ENCODE measurements around the gene TGM2. TPM values are rescaled to one million over a fixed set of nuclear protein-coding genes. Genes with fewer than 3 reads are reported as not detected.
A peak's percentile ranks its signal among the peaks of the same experiment; 100 is the strongest.

Gene TGM2
- total RNA-seq, 2 donors from 2014 or later, result 0.81 to 2.4 TPM

- peaks cover 0 to 4% of the 10 kb centered on the region in 2 donors for H3K27me3 Mint-ChIP-seq
- ATAC-seq (no peak), DNase-seq (ENCODE audit: low spot score) (no peak)
- peaks cover 0 to 3% of the 10 kb centered on the region in 2 donors for H3K4me1 Mint-ChIP-seq (ENCODE audit: low read depth in 2 of 2)
- H3K36me3 Mint-ChIP-seq, result no peaks in the 10 kb centered on the region
- H3K4me3 Mint-ChIP-seq, result no peak overlapping the region
- no peaks in the 10 kb centered on the region for H3K9me3 Mint-ChIP-seq
- no peak overlapping the region for H3K27ac Mint-ChIP-seq
Measured at GRCh38 chr20:38116409-38117165, 48.5 kb downstream of the TGM2 start.

GRCh38 chr20:38115896-38116295 lies 49.2 kb downstream of the TGM2 start:
- H3K27ac Mint-ChIP-seq, result no peak overlapping the region
- no peaks in the 10 kb centered on the region for H3K9me3 Mint-ChIP-seq
- no peaks in the 10 kb centered on the region for H3K36me3 Mint-ChIP-seq
- DNase-seq (ENCODE audit: low spot score), result no peak
- H3K27me3 Mint-ChIP-seq, result peaks cover 0 to 4% of the 10 kb centered on the region in 2 donors
- no peak for ATAC-seq
- peaks cover 0 to 3% of the 10 kb centered on the region in 2 donors for H3K4me1 Mint-ChIP-seq (ENCODE audit: low read depth in 2 of 2)
- no peak overlapping the region for H3K4me3 Mint-ChIP-seq

GRCh38 chr20:38115205-38115604 lies 49.9 kb downstream of the TGM2 start:
- no peak for ATAC-seq
- peaks cover 0 to 3% of the 10 kb centered on the region in 2 donors for H3K4me1 Mint-ChIP-seq (ENCODE audit: low read depth in 2 of 2)
- no peak overlapping the region for H3K4me3 Mint-ChIP-seq
- peaks cover 0 to 4% of the 10 kb centered on the region in 2 donors for H3K27me3 Mint-ChIP-seq
- H3K9me3 Mint-ChIP-seq, result no peaks in the 10 kb centered on the region
- DNase-seq (ENCODE audit: low spot score), result no peak
- H3K27ac Mint-ChIP-seq, result no peak overlapping the region
- no peaks in the 10 kb centered on the region for H3K36me3 Mint-ChIP-seq

- Mint-ChIP-seq H3K27ac (no peak overlapping the region), H3K4me3 (no peak overlapping the region), H3K9me3 (no peaks in the 10 kb centered on the region), H3K36me3 (no peaks in the 10 kb centered on the region), H3K27me3 (peaks cover 0 to 4% of the 10 kb centered on the region in 2 donors), H3K4me1 (ENCODE audit: low read depth in 2 of 2) (peaks cover 0 to 3% of the 10 kb centered on the region in 2 donors)
- ATAC-seq, result no peak
- DNase-seq (ENCODE audit: low spot score), result no peak
Measured at GRCh38 chr20:38114353-38114791, 50.7 kb downstream of the TGM2 start.

- ATAC-seq (peak in 1 of 2 donors; percentile 51), DNase-seq (ENCODE audit: low spot score) (no peak)
- H3K27me3 Mint-ChIP-seq, result peaks cover 0 to 4% of the 10 kb centered on the region in 2 donors
- peaks cover 0 to 3% of the 10 kb centered on the region in 2 donors for H3K4me1 Mint-ChIP-seq (ENCODE audit: low read depth in 2 of 2)
- no peak overlapping the region for H3K4me3 Mint-ChIP-seq
- no peaks in the 10 kb centered on the region for H3K36me3 Mint-ChIP-seq
- no peaks in the 10 kb centered on the region for H3K9me3 Mint-ChIP-seq
- peak overlapping the region in 1 of 2 donors; percentile 61 for H3K27ac Mint-ChIP-seq
Measured at GRCh38 chr20:38113401-38114325, 51.4 kb downstream of the TGM2 start.

- H3K4me3 Mint-ChIP-seq, result no peak overlapping the region
- no peaks in the 10 kb centered on the region for H3K36me3 Mint-ChIP-seq
- H3K4me1 Mint-ChIP-seq (ENCODE audit: low read depth in 2 of 2), result peaks cover 0 to 3% of the 10 kb centered on the region in 2 donors
- peaks cover 0 to 4% of the 10 kb centered on the region in 2 donors for H3K27me3 Mint-ChIP-seq
- no peak for DNase-seq (ENCODE audit: low spot score)
- H3K9me3 Mint-ChIP-seq, result no peaks in the 10 kb centered on the region
- no peak for ATAC-seq
- no peak overlapping the region for H3K27ac Mint-ChIP-seq
Measured at GRCh38 chr20:38112930-38113294, 52.2 kb downstream of the TGM2 start.

- H3K27ac Mint-ChIP-seq, result no peak overlapping the region
- no peak for DNase-seq (ENCODE audit: low spot score)
- no peak overlapping the region for H3K4me3 Mint-ChIP-seq
Measured at GRCh38 chr20:38112261-38112929, 52.7 kb downstream of the TGM2 start.

GRCh38 chr20:38111366-38112232 lies 53.5 kb downstream of the TGM2 start:
- DNase-seq (ENCODE audit: low spot score) (no peak), ATAC-seq (no peak)
- Mint-ChIP-seq H3K4me1 (ENCODE audit: low read depth in 2 of 2) (peaks cover 0 to 3% of the 10 kb centered on the region in 2 donors), H3K27me3 (no peaks in the 10 kb centered on the region), H3K9me3 (no peaks in the 10 kb centered on the region), H3K27ac (no peak overlapping the region), H3K4me3 (no peak overlapping the region), H3K36me3 (no peaks in the 10 kb centered on the region)

More at GRCh38 chr20:38112261-38112929, 52.7 kb downstream of the TGM2 start:
- H3K36me3 Mint-ChIP-seq, result no peaks in the 10 kb centered on the region
- H3K27me3 Mint-ChIP-seq, result peaks cover 0 to 4% of the 10 kb centered on the region in 2 donors
- H3K4me1 Mint-ChIP-seq (ENCODE audit: low read depth in 2 of 2), result peaks cover 0 to 3% of the 10 kb centered on the region in 2 donors
- H3K9me3 Mint-ChIP-seq, result no peaks in the 10 kb centered on the region
- ATAC-seq, result no peak

- no peak for DNase-seq (ENCODE audit: low spot score)
- Mint-ChIP-seq H3K27ac (no peak overlapping the region), H3K9me3 (no peaks in the 10 kb centered on the region), H3K4me1 (ENCODE audit: low read depth in 2 of 2) (peaks cover 0 to 3% of the 10 kb centered on the region in 2 donors), H3K27me3 (no peaks in the 10 kb centered on the region), H3K4me3 (no peak overlapping the region), H3K36me3 (no peaks in the 10 kb centered on the region)
- ATAC-seq, result no peak
Measured at GRCh38 chr20:38110525-38111178, 54.4 kb downstream of the TGM2 start.

- Mint-ChIP-seq H3K4me1 (ENCODE audit: low read depth in 2 of 2) (peaks cover 0 to 3% of the 10 kb centered on the region in 2 donors), H3K9me3 (no peaks in the 10 kb centered on the region), H3K4me3 (no peak overlapping the region), H3K27me3 (no peaks in the 10 kb centered on the region), H3K36me3 (no peaks in the 10 kb centered on the region), H3K27ac (peak overlapping the region in 1 of 2 donors; percentile 30)
- no peak for ATAC-seq
- no peak for DNase-seq (ENCODE audit: low spot score)
Measured at GRCh38 chr20:38109591-38110524, 55.2 kb downstream of the TGM2 start.

GRCh38 chr20:38108986-38109541 lies 56.0 kb downstream of the TGM2 start:
- ATAC-seq, result no peak
- Mint-ChIP-seq H3K27me3 (no peaks in the 10 kb centered on the region), H3K9me3 (no peaks in the 10 kb centered on the region), H3K36me3 (no peaks in the 10 kb centered on the region), H3K4me1 (ENCODE audit: low read depth in 2 of 2) (peaks cover 0 to 3% of the 10 kb centered on the region in 2 donors), H3K4me3 (no peak overlapping the region), H3K27ac (peak overlapping the region in 1 of 2 donors; percentile 30)
- no peak for DNase-seq (ENCODE audit: low spot score)

Measured in natural killer cell treated with Interleukin-12 subunit alpha and Interleukin-12 subunit beta and Interleukin-15 and Interleukin-18, amount 100 ng/mL, for 72 hours (primary cell).